Measurements from ENCODE around the gene KDM6A. TPM values are rescaled to one million over a fixed set of nuclear protein-coding genes. Genes with fewer than 3 reads are reported as not detected.

KDM6A gene
- total RNA-seq, 1 donor = 20.3 TPM

- no peaks in the 10 kb centered on the region for H3K79me2 ChIP-seq (ENCODE audit: insufficient read depth, low read length)
- H3K4me1 ChIP-seq (ENCODE audit: insufficient read depth, low read length) = no peaks in the 10 kb centered on the region
- peaks cover 18% of the 10 kb centered on the region for H3K36me3 ChIP-seq (ENCODE audit: insufficient read depth, low read length)
- no peak overlapping the region for H3K27ac ChIP-seq (ENCODE audit: low read depth, low read length)
- H4K20me1 ChIP-seq (ENCODE audit: insufficient read depth, low read length) = no peaks in the 10 kb centered on the region
- no peak overlapping the region for H2AFZ ChIP-seq (ENCODE audit: low read length)
- no peak overlapping the region for H3K4me2 ChIP-seq (ENCODE audit: insufficient read depth, low read length)
- no peaks in the 10 kb centered on the region for H3K27me3 ChIP-seq (ENCODE audit: insufficient read depth, low read length)
- H3K4me3 ChIP-seq (ENCODE audit: insufficient read depth, low read length) = no peak overlapping the region
- no peak for TF ChIP-seq CTCF (IDR thresholded peaks at IDR 0.05; ENCODE audit: extremely low read depth, low read depth, low read length)
- DNase-seq (ENCODE audit: insufficient read length, low spot score, missing footprints) = no peak
- no peaks in the 10 kb centered on the region for H3K9me3 ChIP-seq (ENCODE audit: low read depth, low read length)
Measured at GRCh38 chrX:45110494-45110893, 237.5 kb downstream of the KDM6A start.

- Histone ChIP-seq H3K27ac (ENCODE audit: low read depth, low read length) (no peak overlapping the region), H3K79me2 (ENCODE audit: insufficient read depth, low read length) (no peaks in the 10 kb centered on the region), H3K27me3 (ENCODE audit: insufficient read depth, low read length) (no peaks in the 10 kb centered on the region), H3K4me2 (ENCODE audit: insufficient read depth, low read length) (no peak overlapping the region), H3K36me3 (ENCODE audit: insufficient read depth, low read length) (no peaks in the 10 kb centered on the region), H3K9me3 (ENCODE audit: low read depth, low read length) (peaks cover 2% of the 10 kb centered on the region), H3K4me1 (ENCODE audit: insufficient read depth, low read length) (no peaks in the 10 kb centered on the region), H3K4me3 (ENCODE audit: insufficient read depth, low read length) (no peak overlapping the region), H2AFZ (ENCODE audit: low read length) (no peak overlapping the region), H4K20me1 (ENCODE audit: insufficient read depth, low read length) (no peaks in the 10 kb centered on the region)
- DNase-seq (ENCODE audit: insufficient read length, low spot score, missing footprints) = no peak
- TF ChIP-seq CTCF (IDR thresholded peaks at IDR 0.05; ENCODE audit: extremely low read depth, low read depth, low read length) = no peak
Measured at GRCh38 chrX:45126158-45126557, 253.2 kb downstream of the KDM6A start.

- H3K27me3 ChIP-seq (ENCODE audit: insufficient read depth, low read length) = no peaks in the 10 kb centered on the region
- no peak for TF ChIP-seq CTCF (IDR thresholded peaks at IDR 0.05; ENCODE audit: extremely low read depth, low read depth, low read length)
- no peaks in the 10 kb centered on the region for H3K4me1 ChIP-seq (ENCODE audit: insufficient read depth, low read length)
- H4K20me1 ChIP-seq (ENCODE audit: insufficient read depth, low read length) = no peaks in the 10 kb centered on the region
- H3K4me3 ChIP-seq (ENCODE audit: insufficient read depth, low read length) = no peak overlapping the region
- H3K4me2 ChIP-seq (ENCODE audit: insufficient read depth, low read length) = no peak overlapping the region
- no peaks in the 10 kb centered on the region for H3K79me2 ChIP-seq (ENCODE audit: insufficient read depth, low read length)
- no peak overlapping the region for H2AFZ ChIP-seq (ENCODE audit: low read length)
- no peak for DNase-seq (ENCODE audit: insufficient read length, low spot score, missing footprints)
- H3K36me3 ChIP-seq (ENCODE audit: insufficient read depth, low read length) = no peaks in the 10 kb centered on the region
- no peak overlapping the region for H3K27ac ChIP-seq (ENCODE audit: low read depth, low read length)
- H3K9me3 ChIP-seq (ENCODE audit: low read depth, low read length) = peaks cover 2% of the 10 kb centered on the region
Measured at GRCh38 chrX:45128896-45129454, 256.0 kb downstream of the KDM6A start.

- DNase-seq (ENCODE audit: insufficient read length, low spot score, missing footprints) = no peak
- Histone ChIP-seq H2AFZ (ENCODE audit: low read length) (no peak overlapping the region), H3K27ac (ENCODE audit: low read depth, low read length) (no peak overlapping the region), H3K79me2 (ENCODE audit: insufficient read depth, low read length) (no peaks in the 10 kb centered on the region), H3K36me3 (ENCODE audit: insufficient read depth, low read length) (no peaks in the 10 kb centered on the region), H3K4me3 (ENCODE audit: insufficient read depth, low read length) (no peak overlapping the region), H3K4me2 (ENCODE audit: insufficient read depth, low read length) (no peak overlapping the region), H3K4me1 (ENCODE audit: insufficient read depth, low read length) (no peaks in the 10 kb centered on the region), H3K27me3 (ENCODE audit: insufficient read depth, low read length) (peaks cover 4% of the 10 kb centered on the region), H4K20me1 (ENCODE audit: insufficient read depth, low read length) (no peaks in the 10 kb centered on the region), H3K9me3 (ENCODE audit: low read depth, low read length) (no peaks in the 10 kb centered on the region)
- no peak for TF ChIP-seq CTCF (IDR thresholded peaks at IDR 0.05; ENCODE audit: extremely low read depth, low read depth, low read length)
Measured at GRCh38 chrX:45133465-45133864, 260.5 kb downstream of the KDM6A start.
